HL-60 (cell line): ENCODE results near the gene ZNF490.

ENCODE experiments used
- CTCF ChIP-seq: IDR thresholded peaks from one replicate; pipeline ENCODE4 v1.5.1; 2011; ENCODE audit warnings: low read length, control low read depth, inconsistent platforms; ENCODE audit not compliant: insufficient read depth
- GABPA ChIP-seq: IDR thresholded peaks from 2 replicates; pipeline ENCODE4 v1.6.1; 2012; ENCODE audit warnings: low read depth
- POLR2AphosphoS5 ChIP-seq: IDR thresholded peaks from 2 replicates; pipeline ENCODE4 v1.6.1; 2012; ENCODE audit warnings: low read depth
- REST ChIP-seq: IDR thresholded peaks from 2 replicates; pipeline ENCODE4 v1.6.1; 2012; ENCODE audit warnings: low read depth; ENCODE audit not compliant: insufficient replicate concordance
- SPI1 ChIP-seq: IDR thresholded peaks from 2 replicates; pipeline ENCODE4 v1.6.1; 2012; ENCODE audit warnings: low read depth, mild to moderate bottlenecking, borderline replicate concordance

DNA sequence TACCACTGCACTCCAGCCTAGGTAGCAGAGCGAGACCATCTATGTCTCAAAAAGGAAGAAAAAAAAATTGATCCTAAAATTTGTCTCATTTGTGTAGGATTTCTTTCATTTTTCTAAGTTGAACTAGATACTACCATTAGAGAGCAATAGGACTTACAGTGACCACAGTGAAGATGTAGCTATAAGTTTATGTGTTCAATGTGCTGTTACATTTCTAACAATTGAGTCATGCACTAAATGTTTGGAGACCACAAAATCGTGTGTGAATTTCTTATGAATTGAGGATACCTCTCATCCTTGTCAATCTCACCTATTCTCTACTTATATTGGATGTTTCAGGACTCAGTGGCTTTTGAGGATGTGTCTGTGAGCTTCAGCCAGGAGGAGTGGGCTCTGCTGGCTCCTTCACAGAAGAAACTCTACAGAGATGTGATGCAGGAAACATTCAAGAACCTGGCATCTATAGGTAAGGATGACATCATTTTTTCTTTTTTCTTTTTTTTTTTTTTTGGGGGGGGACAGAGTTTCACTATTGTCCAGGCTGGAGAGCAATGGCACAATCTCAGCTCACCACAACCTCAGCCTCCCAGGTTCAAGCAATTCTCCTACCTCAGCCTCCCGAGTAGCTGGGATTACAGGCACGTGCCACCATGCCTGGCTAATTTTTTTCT lies 12.9 kb upstream of the ZNF490 start:
- no peak for TF ChIP-seq CTCF
- no peak for TF ChIP-seq POLR2AphosphoS5
- TF ChIP-seq REST = no peak
- no peak for TF ChIP-seq GABPA
- TF ChIP-seq SPI1 = no peak
